Measurements from ENCODE around the gene C12orf56. TPM values are rescaled to one million over a fixed set of nuclear protein-coding genes. Genes with fewer than 3 reads are reported as not detected.

Gene C12orf56
- total RNA-seq, 1 experiment from 2014 or later = not detected

DNA sequence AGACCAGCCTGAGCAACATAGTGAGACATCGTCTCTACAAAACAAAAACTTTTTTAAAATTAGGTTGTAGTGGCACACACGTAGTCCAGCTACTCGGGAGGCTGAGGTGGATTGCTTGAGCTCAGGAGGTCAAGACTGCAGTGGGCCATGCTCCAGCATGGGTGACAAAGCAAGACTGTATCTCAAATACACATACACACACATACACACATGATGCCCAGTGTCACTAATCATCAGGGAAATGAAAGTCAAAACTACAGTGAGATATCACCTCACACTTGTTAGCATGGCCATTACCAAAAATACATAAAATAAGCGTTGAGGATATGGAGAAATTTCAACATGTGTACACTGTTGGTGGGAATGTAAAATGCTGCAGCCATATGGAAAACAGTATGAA lies 135.3 kb downstream of the C12orf56 start:
- intact Hi-C loops (cut with micrococcal nuclease) = loop anchor here (5.0 to 10.0 kb wide), 2 partner anchors 580 to 1153 kb away; no protein-coding TSS in a partner anchor
- Histone ChIP-seq H2AFZ (ENCODE audit: low read depth, low read length, poor library complexity, severe bottlenecking) (no peak overlapping the region), H3K36me3 (ENCODE audit: control insufficient read depth in 1 of 2, insufficient read depth in 2 of 2, low read length in 2 of 2) (no peaks in the 10 kb centered on the region), H3K27me3 (ENCODE audit: insufficient read depth, low read length) (no peaks in the 10 kb centered on the region), H3K4me1 (ENCODE audit: control insufficient read depth in 1 of 2, insufficient read depth in 2 of 2, low read length in 2 of 2) (no peaks in the 10 kb centered on the region), H3K4me2 (ENCODE audit: low read length) (no peak overlapping the region), H4K20me1 (ENCODE audit: insufficient read depth) (no peaks in the 10 kb centered on the region), H3K79me2 (ENCODE audit: insufficient read depth, low read length) (no peaks in the 10 kb centered on the region), H3K27ac (ENCODE audit: low read depth, low read length) (no peak overlapping the region), H3K9me2 (ENCODE audit: insufficient read depth) (no peaks in the 10 kb centered on the region), H3K9ac (ENCODE audit: low read length) (no peak overlapping the region), H3K4me3 (replicated peaks in 1 of 2; ENCODE audit: low read depth in 1 of 2, low read length in 2 of 2) (no peak overlapping the region), H3K9me3 (ENCODE audit: control insufficient read depth in 1 of 2, insufficient read depth in 1 of 2, low read depth in 1 of 2, low read length in 2 of 2) (no peaks in the 10 kb centered on the region)
- no TSS peak for BruUV-seq (replicated peaks)
- RAD21 ChIA-PET (ENCODE audit: low non-redundant PET in 1 of 2, low total read pairs in 2 of 2, uncharacterized antibody in 2 of 2, unreplicated experiment in 2 of 2) = no interaction called here
- no peak for ATAC-seq
- CTCF ChIA-PET = interaction anchor here (1.4 to 3.6 kb wide), 2 partner anchors 416 to 429 kb away, joined by 10 to 16 read pairs; no protein-coding TSS in a partner anchor
- TF ChIP-seq, protein P1, sequence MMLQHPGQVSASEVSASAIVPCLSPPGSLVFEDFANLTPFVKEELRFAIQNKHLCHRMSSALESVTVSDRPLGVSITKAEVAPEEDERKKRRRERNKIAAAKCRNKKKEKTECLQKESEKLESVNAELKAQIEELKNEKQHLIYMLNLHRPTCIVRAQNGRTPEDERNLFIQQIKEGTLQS (IDR thresholded peaks at IDR 0.05) = no peak
- TF ChIP-seq EZH2 (IDR thresholded peaks at IDR 0.05) (no peak), SP1 (IDR thresholded peaks at IDR 0.05; ENCODE audit: low read depth) (no peak), POLR2A (IDR thresholded peaks at IDR 0.05; ENCODE audit: borderline replicate concordance, extremely low read depth, insufficient read depth, insufficient read length) (no peak), ELF1 (IDR thresholded peaks at IDR 0.05; ENCODE audit: borderline replicate concordance, low read depth) (no peak), EGR1 (IDR thresholded peaks at IDR 0.05; ENCODE audit: low read depth) (no peak), SRF (IDR thresholded peaks at IDR 0.05; ENCODE audit: low read depth) (no peak), EZH2phosphoT487 (IDR thresholded peaks at IDR 0.05; ENCODE audit: borderline replicate concordance) (no peak), FOSL1 (IDR thresholded peaks at IDR 0.05; ENCODE audit: low read depth) (no peak), ZFX (IDR thresholded peaks at IDR 0.05) (no peak), YY1 (IDR thresholded peaks at IDR 0.05; ENCODE audit: extremely low read depth, insufficient replicate concordance, low read depth, low read length) (no peak), POLR2AphosphoS5 (IDR thresholded peaks at IDR 0.05; ENCODE audit: low read depth, low read length) (no peak), SIN3A (IDR thresholded peaks at IDR 0.05; ENCODE audit: low read depth) (no peak)
- TF ChIP-seq, protein P2, sequence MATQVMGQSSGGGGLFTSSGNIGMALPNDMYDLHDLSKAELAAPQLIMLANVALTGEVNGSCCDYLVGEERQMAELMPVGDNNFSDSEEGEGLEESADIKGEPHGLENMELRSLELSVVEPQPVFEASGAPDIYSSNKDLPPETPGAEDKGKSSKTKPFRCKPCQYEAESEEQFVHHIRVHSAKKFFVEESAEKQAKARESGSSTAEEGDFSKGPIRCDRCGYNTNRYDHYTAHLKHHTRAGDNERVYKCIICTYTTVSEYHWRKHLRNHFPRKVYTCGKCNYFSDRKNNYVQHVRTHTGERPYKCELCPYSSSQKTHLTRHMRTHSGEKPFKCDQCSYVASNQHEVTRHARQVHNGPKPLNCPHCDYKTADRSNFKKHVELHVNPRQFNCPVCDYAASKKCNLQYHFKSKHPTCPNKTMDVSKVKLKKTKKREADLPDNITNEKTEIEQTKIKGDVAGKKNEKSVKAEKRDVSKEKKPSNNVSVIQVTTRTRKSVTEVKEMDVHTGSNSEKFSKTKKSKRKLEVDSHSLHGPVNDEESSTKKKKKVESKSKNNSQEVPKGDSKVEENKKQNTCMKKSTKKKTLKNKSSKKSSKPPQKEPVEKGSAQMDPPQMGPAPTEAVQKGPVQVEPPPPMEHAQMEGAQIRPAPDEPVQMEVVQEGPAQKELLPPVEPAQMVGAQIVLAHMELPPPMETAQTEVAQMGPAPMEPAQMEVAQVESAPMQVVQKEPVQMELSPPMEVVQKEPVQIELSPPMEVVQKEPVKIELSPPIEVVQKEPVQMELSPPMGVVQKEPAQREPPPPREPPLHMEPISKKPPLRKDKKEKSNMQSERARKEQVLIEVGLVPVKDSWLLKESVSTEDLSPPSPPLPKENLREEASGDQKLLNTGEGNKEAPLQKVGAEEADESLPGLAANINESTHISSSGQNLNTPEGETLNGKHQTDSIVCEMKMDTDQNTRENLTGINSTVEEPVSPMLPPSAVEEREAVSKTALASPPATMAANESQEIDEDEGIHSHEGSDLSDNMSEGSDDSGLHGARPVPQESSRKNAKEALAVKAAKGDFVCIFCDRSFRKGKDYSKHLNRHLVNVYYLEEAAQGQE (IDR thresholded peaks at IDR 0.05; ENCODE audit: low read depth) = no peak
- TF ChIP-seq, protein P3, sequence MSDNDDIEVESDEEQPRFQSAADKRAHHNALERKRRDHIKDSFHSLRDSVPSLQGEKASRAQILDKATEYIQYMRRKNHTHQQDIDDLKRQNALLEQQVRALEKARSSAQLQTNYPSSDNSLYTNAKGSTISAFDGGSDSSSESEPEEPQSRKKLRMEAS (IDR thresholded peaks at IDR 0.05) = no peak
- POLR2A ChIA-PET = no interaction called here
- no peak for DNase-seq (ENCODE audit: low read depth, low spot score)
